GM19438 (cell line): ENCODE results near the gene SORBS1.

Experiments
- ATAC-seq: cut with Tn5 transposase; IDR thresholded peaks from one replicate; pipeline ENCODE4 v1.9.1; 2021; ENCODE audit warnings: low read depth; ENCODE audit not compliant: unreplicated experiment

Gene SORBS1

GRCh38 chr10:95331596-95332130, 229.5 kb downstream of the SORBS1 start:
- no peak for ATAC-seq

GRCh38 chr10:95330966-95331453, 230.2 kb downstream of the SORBS1 start:
- ATAC-seq, result no peak

- ATAC-seq, result no peak
These were observed 231.9 kb downstream of the SORBS1 start for GRCh38 chr10:95329296-95329695.

- no peak for ATAC-seq
These were observed 233.2 kb downstream of the SORBS1 start for GRCh38 chr10:95328013-95328412.

- ATAC-seq, result no peak
These were observed 233.8 kb downstream of the SORBS1 start for GRCh38 chr10:95327367-95327766.

- ATAC-seq, result no peak
These were observed 234.8 kb downstream of the SORBS1 start for GRCh38 chr10:95326396-95326795.

GRCh38 chr10:95325863-95326262, 235.3 kb downstream of the SORBS1 start:
- ATAC-seq, result no peak

- no peak for ATAC-seq
These were observed 236.5 kb downstream of the SORBS1 start for GRCh38 chr10:95324436-95325268.

- no peak for ATAC-seq
These were observed 239.4 kb downstream of the SORBS1 start for GRCh38 chr10:95321554-95322301.

GRCh38 chr10:95319239-95319638, 241.9 kb downstream of the SORBS1 start:
- ATAC-seq, result no peak

- ATAC-seq, result no peak
These were observed 245.7 kb downstream of the SORBS1 start for GRCh38 chr10:95315509-95315908.

GRCh38 chr10:95314192-95314918, 246.8 kb downstream of the SORBS1 start:
- no peak for ATAC-seq

GRCh38 chr10:95312986-95313495, 248.1 kb downstream of the SORBS1 start:
- no peak for ATAC-seq

- ATAC-seq, result no peak
These were observed 248.9 kb downstream of the SORBS1 start for GRCh38 chr10:95312257-95312656.

- peak; percentile 67 for ATAC-seq
These were observed 251.2 kb downstream of the SORBS1 start for GRCh38 chr10:95309958-95310357.

- no peak for ATAC-seq
These were observed 252.5 kb downstream of the SORBS1 start for GRCh38 chr10:95308389-95309302.

- no peak for ATAC-seq
These were observed 254.3 kb downstream of the SORBS1 start for GRCh38 chr10:95306851-95307250.

- ATAC-seq, result no peak
These were observed 254.9 kb downstream of the SORBS1 start for GRCh38 chr10:95306318-95306650.

GRCh38 chr10:95305606-95306317, 255.4 kb downstream of the SORBS1 start:
- no peak for ATAC-seq
